Loucy (cell line): ENCODE data around the gene PDE9A.
"Not testable (repeated sequence)": the region's sequence is repeated elsewhere in the genome, so short reads cannot be mapped to it uniquely, and the experiment has no call there.

ENCODE experiments used
- H2AFZ ChIP-seq: fragments of 200-600 bp; sonication (generic); 2 replicates; pipeline ENCODE4 v1.6.0; 2016; ENCODE audit warnings: antibody characterized with exemption, mild to moderate bottlenecking, low read length, moderate library complexity
- H3F3A ChIP-seq: fragments of 200-600 bp; 2 replicates; pipeline ENCODE4 v1.6.0; 2016; ENCODE audit warnings: antibody characterized with exemption, low read depth, mild to moderate bottlenecking
- H3K27me3 ChIP-seq: fragments of 200-600 bp; sonication (generic); 2 replicates; pipeline ENCODE4 v1.6.1; 2014; ENCODE audit warnings: low read length, mild to moderate bottlenecking; ENCODE audit not compliant: insufficient read depth, poor library complexity, severe bottlenecking
- H3K36me3 ChIP-seq: fragments of 200-600 bp; sonication (generic); 2 replicates; pipeline ENCODE4 v1.6.1; 2016; ENCODE audit warnings: low read length; ENCODE audit not compliant: insufficient read depth
- H3K4me1 ChIP-seq: fragments of 200-600 bp; sonication (generic); 2 replicates; pipeline ENCODE4 v1.5.1; 2014; ENCODE audit warnings: low read length, mild to moderate bottlenecking; ENCODE audit not compliant: insufficient read depth, poor library complexity, severe bottlenecking
- H3K4me2 ChIP-seq: fragments of 200-600 bp; sonication (generic); 2 replicates; pipeline ENCODE4 v1.6.0; 2014; ENCODE audit warnings: antibody characterized with exemption, low read length, low read depth, mild to moderate bottlenecking; ENCODE audit not compliant: poor library complexity, severe bottlenecking
- H3K4me3 ChIP-seq: fragments of 200-600 bp; sonication (generic); 2 replicates; pipeline ENCODE4 v1.5.1; 2014; ENCODE audit warnings: low read length, mild to moderate bottlenecking, mixed read lengths; ENCODE audit not compliant: poor library complexity, severe bottlenecking
- H3K79me2 ChIP-seq: fragments of 200-600 bp; sonication (generic); 2 replicates; pipeline ENCODE4 v1.6.1; 2014; ENCODE audit warnings: low read length; ENCODE audit not compliant: insufficient read depth
- H3K9ac ChIP-seq: fragments of 200-600 bp; sonication (generic); 2 replicates; pipeline ENCODE4 v1.6.0; 2014; ENCODE audit warnings: mild to moderate bottlenecking, low read depth, low read length, moderate library complexity; ENCODE audit not compliant: poor library complexity, severe bottlenecking
- H3K9me2 ChIP-seq: fragments of 200-600 bp; sonication (generic); replicated peaks from 2 replicates; pipeline ENCODE4 v1.6.1; 2016; ENCODE audit warnings: low read depth, low read length, mixed read lengths
- H3K9me3 ChIP-seq: fragments of 200-600 bp; sonication (generic); 2 replicates; pipeline ENCODE4 v1.6.1; 2014; ENCODE audit warnings: mild to moderate bottlenecking, antibody characterized with exemption, low read length, low read depth; ENCODE audit not compliant: insufficient read depth
- H4K20me1 ChIP-seq: fragments of 200-600 bp; sonication (generic); 2 replicates; pipeline ENCODE4 v1.6.0; 2014; ENCODE audit warnings: antibody characterized with exemption, low read length, mild to moderate bottlenecking; ENCODE audit not compliant: insufficient read depth, poor library complexity, severe bottlenecking
- CTCF ChIP-seq: fragments of 200-600 bp; sonication (generic); conservative IDR thresholded peaks from 2 replicates; pipeline ENCODE4 v1.5.1; 2014; ENCODE audit warnings: mild to moderate bottlenecking, antibody characterized with exemption, low read length
- EZH2phosphoT487 ChIP-seq: fragments of 200-600 bp; IDR thresholded peaks from 2 replicates; pipeline ENCODE4 v1.6.1; 2018; ENCODE audit warnings: antibody characterized with exemption, mild to moderate bottlenecking, moderate library complexity, borderline replicate concordance

PDE9A gene

GRCh38 chr21:42809171-42809570 lies 155.8 kb downstream of the PDE9A start:
- no peak overlapping the region for H2AFZ ChIP-seq
- H3K27me3 ChIP-seq = no peaks in the 10 kb centered on the region
- H3K9me2 ChIP-seq = no peaks in the 10 kb centered on the region
- peaks cover under 1% of the 10 kb centered on the region; the same call in 1 of the 2 replicates for H3K9me3 ChIP-seq
- H4K20me1 ChIP-seq = no peaks in the 10 kb centered on the region
- no peak overlapping the region for H3K4me3 ChIP-seq
- H3K4me2 ChIP-seq = no peak overlapping the region
- no peaks in the 10 kb centered on the region for H3F3A ChIP-seq
- no peaks in the 10 kb centered on the region for H3K36me3 ChIP-seq
- TF ChIP-seq CTCF (no peak), EZH2phosphoT487 (no peak)
- H3K9ac ChIP-seq = no peak overlapping the region
- no peaks in the 10 kb centered on the region for H3K4me1 ChIP-seq
- no peaks in the 10 kb centered on the region for H3K79me2 ChIP-seq

- no peaks in the 10 kb centered on the region for H4K20me1 ChIP-seq
- no peak overlapping the region for H3K4me3 ChIP-seq
- no peaks in the 10 kb centered on the region for H3K27me3 ChIP-seq
- H3K9me3 ChIP-seq = peaks cover 4% of the 10 kb centered on the region; the same call in 1 of the 2 replicates
- TF ChIP-seq EZH2phosphoT487 = no peak
- no peak for TF ChIP-seq CTCF
- H3K4me2 ChIP-seq = no peak overlapping the region
- H3F3A ChIP-seq = no peaks in the 10 kb centered on the region
- no peaks in the 10 kb centered on the region for H3K36me3 ChIP-seq
- H3K9ac ChIP-seq = no peak overlapping the region
- no peaks in the 10 kb centered on the region for H3K79me2 ChIP-seq
- H3K4me1 ChIP-seq = no peaks in the 10 kb centered on the region
- no peaks in the 10 kb centered on the region for H3K9me2 ChIP-seq
- no peak overlapping the region for H2AFZ ChIP-seq
Observed at GRCh38 chr21:42809577-42810475, 156.4 kb downstream of the PDE9A start.

GRCh38 chr21:42811960-42812359 lies 158.5 kb downstream of the PDE9A start:
- H3K27me3 ChIP-seq = no peaks in the 10 kb centered on the region
- H3K4me2 ChIP-seq = no peak overlapping the region
- no peaks in the 10 kb centered on the region for H3K9me2 ChIP-seq
- H3K9ac ChIP-seq = no peak overlapping the region
- H3K4me1 ChIP-seq = no peaks in the 10 kb centered on the region
- TF ChIP-seq EZH2phosphoT487 = no peak
- TF ChIP-seq CTCF = no peak
- H3F3A ChIP-seq = no peaks in the 10 kb centered on the region
- H4K20me1 ChIP-seq = no peaks in the 10 kb centered on the region
- H3K9me3 ChIP-seq = peaks cover 16% of the 10 kb centered on the region; the same call in 1 of the 2 replicates
- H2AFZ ChIP-seq = no peak overlapping the region
- no peaks in the 10 kb centered on the region for H3K79me2 ChIP-seq
- H3K36me3 ChIP-seq = no peaks in the 10 kb centered on the region
- no peak overlapping the region for H3K4me3 ChIP-seq

- H3K9me2 ChIP-seq, H3F3A ChIP-seq, H3K4me2 ChIP-seq, H3K9ac ChIP-seq, H3K36me3 ChIP-seq, H3K4me3 ChIP-seq, H3K27me3 ChIP-seq, H2AFZ ChIP-seq, H3K4me1 ChIP-seq, H4K20me1 ChIP-seq, H3K79me2 ChIP-seq: not testable (repeated sequence)
- H3K9me3 ChIP-seq = peaks cover 16% of the 10 kb centered on the region; the same call in 1 of the 2 replicates
Observed at GRCh38 chr21:42812528-42813241, 159.3 kb downstream of the PDE9A start.
